ENCODE measurements around the gene DDX41.

DNA sequence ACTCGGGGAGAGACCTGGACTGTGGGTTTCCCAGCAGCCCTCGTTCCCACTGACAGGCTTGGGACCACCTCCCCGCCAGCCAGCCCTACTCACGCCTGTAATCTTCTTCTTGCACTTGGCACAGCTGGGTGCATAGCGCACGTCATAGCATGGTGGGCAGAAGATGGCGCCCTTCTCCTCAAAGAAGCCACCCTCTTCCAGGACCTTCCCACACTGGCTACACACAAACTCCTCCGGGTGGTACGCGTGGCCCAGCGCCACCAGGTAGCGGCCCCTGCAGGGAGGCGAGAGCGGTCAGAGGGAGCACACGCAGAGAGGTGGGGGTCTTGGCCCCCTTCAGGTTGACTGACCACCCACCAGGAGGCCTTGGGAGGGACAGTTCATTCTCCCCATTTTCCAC, 28.8 kb downstream of the DDX41 start:
- TF ChIP-seq, protein P1, sequence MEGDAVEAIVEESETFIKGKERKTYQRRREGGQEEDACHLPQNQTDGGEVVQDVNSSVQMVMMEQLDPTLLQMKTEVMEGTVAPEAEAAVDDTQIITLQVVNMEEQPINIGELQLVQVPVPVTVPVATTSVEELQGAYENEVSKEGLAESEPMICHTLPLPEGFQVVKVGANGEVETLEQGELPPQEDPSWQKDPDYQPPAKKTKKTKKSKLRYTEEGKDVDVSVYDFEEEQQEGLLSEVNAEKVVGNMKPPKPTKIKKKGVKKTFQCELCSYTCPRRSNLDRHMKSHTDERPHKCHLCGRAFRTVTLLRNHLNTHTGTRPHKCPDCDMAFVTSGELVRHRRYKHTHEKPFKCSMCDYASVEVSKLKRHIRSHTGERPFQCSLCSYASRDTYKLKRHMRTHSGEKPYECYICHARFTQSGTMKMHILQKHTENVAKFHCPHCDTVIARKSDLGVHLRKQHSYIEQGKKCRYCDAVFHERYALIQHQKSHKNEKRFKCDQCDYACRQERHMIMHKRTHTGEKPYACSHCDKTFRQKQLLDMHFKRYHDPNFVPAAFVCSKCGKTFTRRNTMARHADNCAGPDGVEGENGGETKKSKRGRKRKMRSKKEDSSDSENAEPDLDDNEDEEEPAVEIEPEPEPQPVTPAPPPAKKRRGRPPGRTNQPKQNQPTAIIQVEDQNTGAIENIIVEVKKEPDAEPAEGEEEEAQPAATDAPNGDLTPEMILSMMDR (IDR thresholded peaks at IDR 0.05) = no peak
- TF ChIP-seq POLR2A (IDR thresholded peaks at IDR 0.05) = no peak

Measured in vagina (tissue), 2 donors.